Stimulated activated CD4-positive, alpha-beta T cell treated with anti-CD3 and anti-CD28 coated beads, Interleukin-2, amount 100 ng/mL, for 24 hours (primary cell): ENCODE results near the gene EID3.
"Not testable (repeated sequence)": the region's sequence is repeated elsewhere in the genome, so short reads cannot be mapped to it uniquely, and the experiment has no call there.

Experiments used
- DNase-seq, 2 donors: peaks; one replicate each; pipeline ENCODE4 v3.0.0-alpha.2; 2020

EID3 gene

GRCh38 chr12:104303538-104304151 lies at the start of gene EID3:
Gene EID3 (plus strand): TSS chr12:104303739. CDS start chr12:104303935, 196 bp downstream.
- peak; percentile 89 to 93 for DNase-seq

GRCh38 chr12:104257913-104258472 lies 45.5 kb upstream of the EID3 start:
- DNase-seq = no peak

GRCh38 chr12:104258476-104259067 lies 45.0 kb upstream of the EID3 start:
- no peak for DNase-seq

- no peak for DNase-seq
These were observed 40.5 kb upstream of the EID3 start for GRCh38 chr12:104263026-104263425.

- no peak for DNase-seq
These were observed 39.8 kb upstream of the EID3 start for GRCh38 chr12:104263580-104264358.

- not testable (repeated sequence) for DNase-seq
These were observed 38.1 kb upstream of the EID3 start for GRCh38 chr12:104265436-104265835.

GRCh38 chr12:104272938-104273337 lies 30.6 kb upstream of the EID3 start:
- DNase-seq = no peak

GRCh38 chr12:104273503-104273902 lies 30.0 kb upstream of the EID3 start:
- DNase-seq = no peak

GRCh38 chr12:104274811-104275210 lies 28.7 kb upstream of the EID3 start:
- no peak for DNase-seq

- no peak for DNase-seq
These were observed 27.9 kb upstream of the EID3 start for GRCh38 chr12:104275689-104276088.

- no peak for DNase-seq
These were observed 27.0 kb upstream of the EID3 start for GRCh38 chr12:104276273-104277131.

- DNase-seq = no peak
These were observed 24.4 kb upstream of the EID3 start for GRCh38 chr12:104279164-104279563.

- no peak for DNase-seq
These were observed 23.4 kb upstream of the EID3 start for GRCh38 chr12:104280111-104280510.

GRCh38 chr12:104280717-104281458 lies 22.7 kb upstream of the EID3 start:
- no peak for DNase-seq

- no peak for DNase-seq
These were observed 21.9 kb upstream of the EID3 start for GRCh38 chr12:104281636-104282035.

- no peak for DNase-seq
These were observed 21.4 kb upstream of the EID3 start for GRCh38 chr12:104282109-104282508.

- no peak for DNase-seq
These were observed 17.6 kb upstream of the EID3 start for GRCh38 chr12:104285740-104286515.

GRCh38 chr12:104286516-104287482 lies 16.7 kb upstream of the EID3 start:
- DNase-seq = peak; percentile 88 to 89

GRCh38 chr12:104288635-104289274 lies 14.8 kb upstream of the EID3 start:
- peak; percentile 85 to 86 for DNase-seq
